ENCODE measurements around the gene ENO1. TPM values are rescaled to one million over a fixed set of nuclear protein-coding genes. Genes with fewer than 3 reads are reported as not detected.
"Not testable (repeated sequence)": the region's sequence is repeated elsewhere in the genome, so short reads cannot be mapped to it uniquely, and the experiment has no call there.

The ENO1 gene
- total and polyA plus RNA-seq, 8 donors = 206 to 577 (median 350) TPM

GRCh38 chr1:8822373-8823294 is 55.9 kb downstream of the ENO1 start:
- Histone ChIP-seq H3K9me3 (no peaks in the 10 kb centered on the region), H3K4me3 (no peak overlapping the region), H3K4me1 (peaks cover 8 to 26% (median 20%) of the 10 kb centered on the region in 4 donors), H3K27me3 (no peaks in the 10 kb centered on the region), H3K27ac (peak overlapping the region; percentile 24 to 70 (median 32)), H3K36me3 (no peaks in the 10 kb centered on the region)
- peak; percentile 24 to 76 for DNase-seq
- TF ChIP-seq EP300 (IDR thresholded peaks at IDR 0.05) (no peak), POLR2AphosphoS5 (IDR thresholded peaks at IDR 0.05) (peak in 1 of 3 donors; percentile 47), POLR2A (IDR thresholded peaks at IDR 0.05) (no peak)
- intact Hi-C loops (cut with DNase I; ENCODE audit: low total_unique reads) = no loop called here
- 56 to 63% (median 60%) methylated on average over 10 of the region's 10 CpGs for WGBS, 5 donors

GRCh38 chr1:8821084-8821483 is 57.4 kb downstream of the ENO1 start:
- intact Hi-C loops (cut with DNase I; ENCODE audit: low total_unique reads) = no loop called here
- Histone ChIP-seq H3K9me3 (no peaks in the 10 kb centered on the region), H3K4me1 (peaks cover 15 to 33% (median 27%) of the 10 kb centered on the region in 4 donors), H3K4me3 (no peak overlapping the region), H3K27me3 (no peaks in the 10 kb centered on the region), H3K36me3 (no peaks in the 10 kb centered on the region), H3K27ac (no peak overlapping the region)
- 53 to 74% (median 59%) methylated on average over 2 of the region's 2 CpGs for WGBS, 5 donors
- DNase-seq = no peak
- TF ChIP-seq EP300 (IDR thresholded peaks at IDR 0.05) (no peak), POLR2A (IDR thresholded peaks at IDR 0.05) (no peak), POLR2AphosphoS5 (IDR thresholded peaks at IDR 0.05) (no peak), CTCF (IDR thresholded peaks at IDR 0.05) (no peak)

- 81 to 88% (median 85%) methylated on average over 10 to 13 of the region's 13 CpGs for WGBS, 5 donors
- H3K9me3 ChIP-seq; DNase-seq; H3K27me3 ChIP-seq; H3K36me3 ChIP-seq; intact Hi-C loops (cut with DNase I; ENCODE audit: low total_unique reads): not testable (repeated sequence)
- Histone ChIP-seq H3K4me1 (peaks cover 37 to 56% (median 48%) of the 10 kb centered on the region in 4 donors), H3K27ac (peak overlapping the region in 3 of 5 donors; percentile 92 to 98 (median 96)), H3K4me3 (peak overlapping the region in 2 of 4 donors; percentile 66 to 88)
Observed at GRCh38 chr1:8818789-8819188, 59.7 kb downstream of the ENO1 start.

- Histone ChIP-seq H3K27ac (peak overlapping the region in 4 of 5 donors; percentile 92 to 98 (median 96)), H3K36me3 (no peaks in the 10 kb centered on the region), H3K27me3 (no peaks in the 10 kb centered on the region), H3K4me3 (peak overlapping the region; percentile 66 to 88 (median 79)), H3K9me3 (no peaks in the 10 kb centered on the region), H3K4me1 (peaks cover 37 to 61% (median 53%) of the 10 kb centered on the region in 4 donors)
- intact Hi-C loops (cut with DNase I; ENCODE audit: low total_unique reads) = no loop called here
- TF ChIP-seq CTCF (IDR thresholded peaks at IDR 0.05) = no peak
- no peak for TF ChIP-seq POLR2AphosphoS5 (IDR thresholded peaks at IDR 0.05)
- TF ChIP-seq POLR2A (IDR thresholded peaks at IDR 0.05) = no peak
- TF ChIP-seq EP300 (IDR thresholded peaks at IDR 0.05) = no peak
- peak; percentile 60 to 72 for DNase-seq
- 6 to 12% (median 9%) methylated on average over 4 of the region's 4 CpGs for WGBS, 5 donors
Observed at GRCh38 chr1:8818325-8818775, 60.1 kb downstream of the ENO1 start.

GRCh38 chr1:8817412-8818324 is 60.8 kb downstream of the ENO1 start, which contains the start of gene RERE:
Gene RERE (minus strand): TSS chr1:8817640.
- Histone ChIP-seq H3K9me3 (no peaks in the 10 kb centered on the region), H3K4me1 (peaks cover 37 to 63% (median 55%) of the 10 kb centered on the region in 4 donors), H3K27me3 (no peaks in the 10 kb centered on the region), H3K27ac (peak within 1 kb of the TSS; percentile 92 to 98 (median 96)), H3K4me3 (peak within 1 kb of the TSS; percentile 66 to 88 (median 79)), H3K36me3 (no peaks in the 10 kb centered on the region)
- 0 to 1% (median 0%) methylated on average over 59 to 81 of the region's 82 CpGs for WGBS, 5 donors
- intact Hi-C loops (cut with DNase I; ENCODE audit: low total_unique reads) = no loop called here
- peak; percentile 95 to 98 for DNase-seq
- peak; percentile 89 to 98 (median 96) for TF ChIP-seq POLR2AphosphoS5 (IDR thresholded peaks at IDR 0.05)
- TF ChIP-seq EP300 (IDR thresholded peaks at IDR 0.05) = no peak
- TF ChIP-seq CTCF (IDR thresholded peaks at IDR 0.05) = peak in 1 of 7 experiments; percentile 8
- peak in 2 of 4 donors; percentile 86 to 96 for TF ChIP-seq POLR2A (IDR thresholded peaks at IDR 0.05)

All from stomach (tissue), 9 donors.